Forelimb muscle (tissue), 1 donor: ENCODE results near the gene TP53RK. TPM values are rescaled to one million over a fixed set of nuclear protein-coding genes. Genes with fewer than 3 reads are reported as not detected.

Source experiments
- DNase-seq: peaks from one replicate; pipeline ENCODE4 v3.0.0-alpha.2; 2013; ENCODE audit warnings: low read depth
- polyA plus RNA-seq: library from polyadenylated mRNA; unstranded; fragments of 120-200 nt; gene quantifications from one replicate; pipeline ENCODE4 v1.2.1, GENCODE V29; 2013; ENCODE audit not compliant: insufficient read length

The TP53RK gene
- polyA plus RNA-seq, 1 donor: 9.9 TPM

GRCh38 chr20:46640044-46640443 lies 49.2 kb downstream of the TP53RK start:
- DNase-seq: no peak

- DNase-seq: no peak
Observed at GRCh38 chr20:46639587-46639986, 49.7 kb downstream of the TP53RK start.

- DNase-seq: no peak
Observed at GRCh38 chr20:46638898-46639274, 50.4 kb downstream of the TP53RK start.

- DNase-seq: no peak
Observed at GRCh38 chr20:46638134-46638897, 50.9 kb downstream of the TP53RK start.

- no peak for DNase-seq
Observed at GRCh38 chr20:46637427-46638133, 51.7 kb downstream of the TP53RK start.

GRCh38 chr20:46637020-46637419 lies 52.2 kb downstream of the TP53RK start:
- no peak for DNase-seq

- DNase-seq: no peak
Observed at GRCh38 chr20:46636514-46636913, 52.7 kb downstream of the TP53RK start.

- no peak for DNase-seq
Observed at GRCh38 chr20:46635514-46636136, 53.6 kb downstream of the TP53RK start.

GRCh38 chr20:46634528-46634927 lies 54.7 kb downstream of the TP53RK start:
- no peak for DNase-seq

Other genes starting within 250 kb of the TP53RK start
- gene ZNF334, start 175.9 kb downstream of the TP53RK start, polyA plus RNA-seq: 11.2 TPM
- gene OCSTAMP, start 138.8 kb downstream of the TP53RK start, polyA plus RNA-seq: not detected
- gene SLC13A3, start 38.0 kb downstream of the TP53RK start, polyA plus RNA-seq: 3.3 TPM
- 16.1 TPM for gene SLC2A10, start 20.2 kb upstream of the TP53RK start, polyA plus RNA-seq
- gene EYA2, start 205.4 kb upstream of the TP53RK start, polyA plus RNA-seq: 1.5 TPM